HUES64 (cell line): Measurements from ENCODE around the gene PDE4B.
"Not testable (repeated sequence)": the region's sequence is repeated elsewhere in the genome, so short reads cannot be mapped to it uniquely, and the experiment has no call there.

Experiments used
- H3K27ac ChIP-seq: 2 replicates; pipeline ENCODE4 v1.7.0; 2013; ENCODE audit warnings: low read depth, low read length, inconsistent platforms
- H3K27me3 ChIP-seq: 2 replicates; pipeline ENCODE4 v1.6.1; 2013; ENCODE audit warnings: mild to moderate bottlenecking, low read length; ENCODE audit not compliant: insufficient read depth
- H3K36me3 ChIP-seq: 2 replicates; pipeline ENCODE4 v1.6.1; 2013; ENCODE audit warnings: mild to moderate bottlenecking, low read length; ENCODE audit not compliant: insufficient read depth
- H3K4me1 ChIP-seq: 2 replicates; pipeline ENCODE4 v1.6.1; 2013; ENCODE audit warnings: mild to moderate bottlenecking, low read length, moderate library complexity; ENCODE audit not compliant: insufficient read depth
- H3K4me3 ChIP-seq: 2 replicates; pipeline ENCODE4 v1.5.1; 2013; ENCODE audit warnings: mild to moderate bottlenecking, low read length, moderate library complexity
- H3K9ac ChIP-seq: 2 replicates; pipeline ENCODE4 v1.6.1; 2013; ENCODE audit warnings: mild to moderate bottlenecking, low read depth, low read length
- H3K9me3 ChIP-seq: 2 replicates; pipeline ENCODE4 v1.6.1; 2013; ENCODE audit warnings: low read depth, low read length; ENCODE audit not compliant: insufficient read depth
- WGBS: fragments of 150-250, 120-280 bp; methylation state at CpG from one replicate; pipeline ENCODE4 v1.1.7; 2013; ENCODE audit warnings: missing lambda C conversion rate; 5-methylcytosine and 5-hydroxymethylcytosine counted together

Gene PDE4B

DNA sequence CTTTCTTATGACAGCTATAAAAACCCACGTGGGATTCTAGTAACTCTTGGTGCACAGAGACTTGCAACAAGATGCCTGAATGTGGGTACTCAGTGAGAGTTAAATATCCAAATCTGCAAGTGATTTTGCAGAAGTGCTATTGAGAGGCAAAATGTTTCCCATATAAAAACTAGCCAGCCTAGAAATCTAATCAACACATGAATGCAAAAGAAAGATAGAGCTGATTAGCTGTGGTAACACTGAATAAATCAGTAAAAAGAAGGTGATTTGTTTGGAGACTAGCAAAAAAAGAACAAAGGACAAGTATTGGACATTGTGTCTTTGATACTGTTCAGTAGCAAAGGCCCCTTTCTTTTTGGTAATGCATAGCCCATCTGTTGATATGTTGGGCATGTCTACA, 527.5 kb downstream of the PDE4B start:
- no peak overlapping the region for H3K9ac ChIP-seq
- H3K4me1 ChIP-seq, result peaks cover 9% of the 10 kb centered on the region; the same call in 1 of the 2 replicates
- H3K36me3 ChIP-seq, result no peaks in the 10 kb centered on the region
- no peaks in the 10 kb centered on the region for H3K9me3 ChIP-seq
- 50% methylated on average over 1 of the region's 1 CpG for WGBS
- H3K27me3 ChIP-seq, result no peaks in the 10 kb centered on the region
- H3K27ac ChIP-seq, result no peak overlapping the region
- no peak overlapping the region for H3K4me3 ChIP-seq

DNA sequence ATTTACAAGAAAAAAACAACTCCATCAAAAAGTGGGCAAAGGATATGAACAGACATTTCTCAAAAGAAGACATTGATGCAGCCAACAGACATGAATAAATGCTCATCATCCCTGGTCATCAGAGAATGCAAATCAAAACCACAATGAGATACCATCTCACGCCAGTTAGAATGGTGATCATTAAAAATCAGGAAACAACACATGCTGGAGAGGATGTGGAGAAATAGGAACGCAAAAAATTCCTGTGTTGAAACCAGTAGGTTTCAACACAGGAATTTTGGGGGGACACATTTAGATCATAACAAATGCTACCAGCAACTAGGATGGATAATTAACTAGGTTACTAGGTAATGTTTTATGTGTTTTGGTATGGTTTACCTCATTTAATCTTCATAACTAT, 529.8 kb downstream of the PDE4B start:
- not testable (repeated sequence) for H3K4me3 ChIP-seq, H3K9me3 ChIP-seq, H3K27ac ChIP-seq, H3K9ac ChIP-seq, H3K4me1 ChIP-seq, H3K36me3 ChIP-seq, H3K27me3 ChIP-seq
- WGBS, result 94% methylated on average over 2 of the region's 2 CpGs

DNA sequence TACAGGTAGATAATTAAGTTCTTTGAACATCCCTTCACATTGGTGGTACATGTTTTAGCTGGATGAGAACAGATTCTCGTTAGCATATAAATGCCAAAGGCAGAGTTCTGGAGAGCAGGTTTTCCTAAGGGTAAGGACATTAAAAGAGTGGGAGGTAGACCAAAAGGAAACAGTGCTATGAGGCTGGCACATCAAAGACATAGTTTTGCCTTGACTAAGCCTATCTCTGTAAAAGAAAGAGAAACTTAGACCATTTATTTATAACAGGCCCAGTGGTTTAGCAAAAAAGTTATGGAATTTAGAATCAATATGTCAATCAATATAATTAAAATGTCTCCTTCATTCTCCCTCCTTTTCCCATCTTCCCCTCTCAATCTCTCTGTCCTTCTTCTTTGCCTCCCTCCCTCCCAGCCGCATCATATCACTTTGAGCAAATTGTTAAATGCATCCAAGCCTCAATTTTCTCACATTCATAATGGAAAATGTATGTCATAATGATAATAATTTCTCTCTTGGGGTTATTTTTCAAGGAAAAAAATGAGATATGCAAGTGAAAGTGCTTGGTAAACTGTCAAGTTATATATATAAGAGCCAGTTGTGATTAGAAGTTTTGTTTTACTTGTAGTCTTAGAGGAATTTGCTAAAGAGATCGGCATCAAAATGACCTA, 531.4 kb downstream of the PDE4B start:
- Histone ChIP-seq H3K9me3 (no peaks in the 10 kb centered on the region), H3K4me3 (no peak overlapping the region), H3K9ac (no peak overlapping the region), H3K27me3 (no peaks in the 10 kb centered on the region), H3K36me3 (no peaks in the 10 kb centered on the region), H3K27ac (no peak overlapping the region), H3K4me1 (peaks cover 9% of the 10 kb centered on the region; the same call in 1 of the 2 replicates)
- 72% methylated on average over 3 of the region's 3 CpGs for WGBS

DNA sequence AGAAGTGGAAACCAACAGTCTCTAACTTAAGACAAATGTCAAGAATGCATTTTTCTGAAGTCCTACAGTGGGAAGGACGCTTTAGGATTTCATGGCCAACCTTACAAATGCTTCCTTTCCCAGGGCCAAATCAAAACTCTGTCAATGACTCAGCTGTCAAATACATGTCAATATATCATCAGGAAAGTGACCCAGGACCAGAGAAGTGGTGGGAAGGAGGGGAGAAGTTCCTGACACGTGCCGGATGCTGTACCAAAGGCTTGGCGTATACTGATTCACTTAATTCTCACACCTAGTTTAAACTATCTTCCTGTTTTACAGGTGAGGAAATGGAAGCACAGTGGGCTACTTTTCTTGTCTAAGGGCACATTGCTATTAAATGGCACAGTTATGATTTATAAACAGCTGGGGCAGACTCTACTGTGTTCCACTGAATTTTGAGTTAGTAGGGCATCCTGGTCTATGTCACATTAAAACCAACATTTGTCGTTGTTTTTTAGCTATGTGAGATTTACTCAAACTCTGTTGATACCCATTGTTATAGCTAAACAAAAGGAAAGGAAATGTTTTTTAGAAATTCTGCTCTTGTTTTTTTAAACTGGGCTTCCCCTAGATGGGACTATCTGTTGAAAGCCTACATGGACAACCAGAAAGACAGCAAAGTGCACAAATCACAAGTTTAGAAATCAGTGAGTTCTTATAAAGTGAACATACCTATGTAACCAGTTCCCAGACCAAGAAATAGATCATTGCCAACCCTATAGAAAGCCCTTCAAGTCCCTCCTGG, 533.1 kb downstream of the PDE4B start:
- Histone ChIP-seq H3K9me3 (no peaks in the 10 kb centered on the region), H3K4me1 (peaks cover 12% of the 10 kb centered on the region; the same call in 1 of the 2 replicates), H3K27me3 (no peaks in the 10 kb centered on the region), H3K27ac (no peak overlapping the region), H3K4me3 (no peak overlapping the region), H3K9ac (no peak overlapping the region), H3K36me3 (no peaks in the 10 kb centered on the region)
- 92% methylated on average over 5 of the region's 5 CpGs for WGBS

DNA sequence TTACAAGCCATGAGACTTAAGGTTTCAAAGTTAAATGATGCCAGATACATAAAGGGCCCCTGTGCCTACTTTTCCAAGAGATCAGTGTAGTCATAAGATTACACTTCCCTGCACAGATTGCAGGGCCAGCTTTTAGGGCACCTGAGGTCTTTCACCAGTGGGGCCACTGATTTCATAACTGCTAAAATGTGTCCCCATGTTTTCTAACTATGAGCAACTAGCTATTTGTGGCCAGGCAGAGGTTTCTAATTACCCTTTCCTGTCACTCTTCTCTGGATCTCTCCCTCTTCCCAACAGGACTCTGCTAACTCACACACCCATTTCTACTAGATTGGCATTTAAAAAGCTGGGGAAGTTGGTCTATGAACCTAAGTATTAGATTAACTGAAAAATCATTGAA, 534.2 kb downstream of the PDE4B start:
- peaks cover 22% of the 10 kb centered on the region for H3K4me1 ChIP-seq
- H3K27me3 ChIP-seq, result no peaks in the 10 kb centered on the region
- no peaks in the 10 kb centered on the region for H3K9me3 ChIP-seq
- no peak overlapping the region for H3K27ac ChIP-seq
- no peak overlapping the region for H3K9ac ChIP-seq
- H3K4me3 ChIP-seq, result no peak overlapping the region
- no peaks in the 10 kb centered on the region for H3K36me3 ChIP-seq

DNA sequence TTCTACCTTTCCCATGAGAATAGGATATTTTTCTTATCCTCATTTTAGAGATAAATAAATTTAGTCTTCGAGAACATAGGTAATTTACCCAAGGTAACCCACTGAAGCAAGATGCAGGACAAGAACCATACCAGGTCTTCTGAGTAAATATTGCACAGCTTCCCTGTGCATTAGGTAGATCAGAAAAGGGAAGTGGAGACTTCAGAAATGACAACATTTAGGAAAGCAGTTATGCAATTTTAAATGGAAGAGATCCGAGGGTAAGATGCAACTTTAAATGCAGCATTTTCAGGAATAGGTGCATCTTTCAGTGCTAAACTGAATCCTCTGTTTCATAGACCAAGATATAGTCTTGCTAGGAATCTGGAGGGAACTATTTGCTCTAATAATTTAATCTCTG, 534.9 kb downstream of the PDE4B start:
- no peak overlapping the region for H3K9ac ChIP-seq
- H3K27me3 ChIP-seq, result no peaks in the 10 kb centered on the region
- H3K4me1 ChIP-seq, result peaks cover 28% of the 10 kb centered on the region
- no peaks in the 10 kb centered on the region for H3K9me3 ChIP-seq
- H3K27ac ChIP-seq, result no peak overlapping the region
- H3K36me3 ChIP-seq, result no peaks in the 10 kb centered on the region
- no peak overlapping the region for H3K4me3 ChIP-seq
- 99% methylated on average over 2 of the region's 2 CpGs for WGBS

DNA sequence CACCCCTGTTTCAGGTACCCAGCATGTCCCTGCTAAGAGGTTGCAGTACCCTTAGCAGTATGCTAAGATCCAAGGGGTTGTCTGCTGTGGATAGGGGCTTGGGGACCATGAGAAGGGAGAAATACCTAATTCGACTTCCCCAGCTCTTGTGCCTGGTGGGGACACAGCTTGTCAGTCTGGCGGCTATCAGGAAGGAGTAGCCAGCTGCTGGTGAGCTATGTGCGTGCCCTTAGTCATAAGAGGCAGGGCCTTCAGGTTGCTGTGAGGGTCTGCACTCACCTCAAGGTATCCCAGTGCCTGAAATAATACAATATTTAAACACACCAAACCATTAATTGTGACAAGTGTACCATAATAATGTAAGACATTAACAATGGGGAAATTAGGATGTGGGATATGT, 536.2 kb downstream of the PDE4B start:
- 89% methylated on average over 3 of the region's 3 CpGs for WGBS
- no peaks in the 10 kb centered on the region for H3K9me3 ChIP-seq
- H3K27me3 ChIP-seq, result no peaks in the 10 kb centered on the region
- H3K27ac ChIP-seq, result no peak overlapping the region
- H3K4me1 ChIP-seq, result peaks cover 37% of the 10 kb centered on the region
- no peaks in the 10 kb centered on the region for H3K36me3 ChIP-seq
- no peak overlapping the region for H3K4me3 ChIP-seq
- no peak overlapping the region for H3K9ac ChIP-seq

DNA sequence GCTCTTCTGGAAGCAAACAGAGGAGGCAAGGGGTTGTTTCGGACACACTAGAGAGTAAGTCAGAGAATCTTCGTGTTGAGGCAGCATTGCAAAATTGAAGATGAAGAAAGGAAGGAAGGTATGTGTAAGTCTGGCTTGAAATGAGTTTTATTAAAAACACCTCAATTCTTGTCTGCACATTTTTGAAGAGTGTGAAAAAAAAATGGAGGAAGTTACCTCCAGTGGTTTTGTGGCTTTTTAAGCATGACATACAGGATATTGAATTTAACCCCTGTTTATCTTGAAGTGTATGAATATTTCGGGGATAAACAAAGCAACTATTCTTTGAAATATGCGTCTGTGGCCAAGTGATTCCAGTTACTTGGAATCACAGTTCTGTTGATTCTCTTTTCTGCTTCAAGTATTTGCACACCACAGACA, 538.0 kb downstream of the PDE4B start:
- no peak overlapping the region for H3K9ac ChIP-seq
- 92% methylated on average over 4 of the region's 4 CpGs for WGBS
- H3K27ac ChIP-seq, result no peak overlapping the region
- H3K27me3 ChIP-seq, result no peaks in the 10 kb centered on the region
- no peak overlapping the region for H3K4me3 ChIP-seq
- no peaks in the 10 kb centered on the region for H3K9me3 ChIP-seq
- H3K36me3 ChIP-seq, result no peaks in the 10 kb centered on the region
- H3K4me1 ChIP-seq, result peaks cover 50% of the 10 kb centered on the region

DNA sequence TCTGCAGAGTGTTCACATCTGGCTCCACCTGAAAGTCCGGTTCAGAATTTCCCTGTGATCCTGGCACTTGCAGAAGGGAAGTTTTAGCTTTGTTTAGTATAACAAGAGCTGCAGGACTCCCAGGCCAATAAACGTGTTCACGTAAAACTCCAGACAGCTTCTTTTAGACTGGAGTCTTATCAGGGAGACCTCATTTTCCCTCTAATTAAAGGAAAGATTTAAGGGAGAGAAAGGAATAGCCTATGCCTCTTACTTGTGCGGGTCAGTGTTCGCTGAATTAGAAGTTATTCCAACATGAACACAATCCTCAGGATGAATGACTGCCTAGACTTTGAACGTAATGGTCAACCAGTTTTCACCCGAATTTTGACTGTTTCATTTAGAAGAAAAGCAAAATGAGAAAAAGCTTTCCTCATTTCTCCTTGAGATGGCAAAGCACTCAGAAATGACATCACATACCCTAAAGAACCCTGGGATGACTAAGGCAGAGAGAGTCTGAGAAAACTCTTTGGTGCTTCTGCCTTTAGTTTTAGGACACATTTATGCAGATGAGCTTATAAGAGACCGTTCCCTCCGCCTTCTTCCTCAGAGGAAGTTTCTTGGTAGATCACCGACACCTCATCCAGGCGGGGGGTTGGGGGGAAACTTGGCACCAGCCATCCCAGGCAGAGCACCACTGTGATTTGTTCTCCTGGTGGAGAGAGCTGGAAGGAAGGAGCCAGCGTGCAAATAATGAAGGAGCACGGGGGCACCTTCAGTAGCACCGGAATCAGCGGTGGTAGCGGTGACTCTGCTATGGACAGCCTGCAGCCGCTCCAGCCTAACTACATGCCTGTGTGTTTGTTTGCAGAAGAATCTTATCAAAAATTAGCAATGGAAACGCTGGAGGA, 539.2 kb downstream of the PDE4B start:
- Histone ChIP-seq H3K9me3 (no peaks in the 10 kb centered on the region), H3K4me1 (peaks cover 61% of the 10 kb centered on the region), H3K9ac (peak overlapping the region; percentile 48), H3K4me3 (peak overlapping the region; percentile 60), H3K36me3 (no peaks in the 10 kb centered on the region), H3K27me3 (no peaks in the 10 kb centered on the region), H3K27ac (peak overlapping the region; percentile 38; the same call in 1 of the 2 replicates)
- 17% methylated on average over 18 of the region's 18 CpGs for WGBS

DNA sequence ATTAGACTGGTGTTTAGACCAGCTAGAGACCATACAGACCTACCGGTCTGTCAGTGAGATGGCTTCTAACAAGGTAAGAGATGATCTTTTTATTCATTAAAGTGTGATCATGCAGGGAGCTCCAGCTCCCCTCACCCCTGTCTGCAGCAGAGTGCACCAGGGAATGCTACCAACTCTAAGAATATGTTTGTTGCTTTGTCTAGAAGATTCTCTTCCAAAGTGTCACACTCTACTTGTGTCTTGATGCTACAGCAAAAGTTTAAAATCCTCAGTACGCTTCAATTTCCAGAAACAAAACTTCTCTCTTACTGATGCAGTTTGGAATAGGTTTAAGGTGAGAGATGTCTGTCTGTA, 539.8 kb downstream of the PDE4B start:
- H3K27me3 ChIP-seq, result no peaks in the 10 kb centered on the region
- H3K4me1 ChIP-seq, result peaks cover 61% of the 10 kb centered on the region
- H3K9me3 ChIP-seq, result no peaks in the 10 kb centered on the region
- no peaks in the 10 kb centered on the region for H3K36me3 ChIP-seq
- peak overlapping the region; percentile 60 for H3K4me3 ChIP-seq
- H3K27ac ChIP-seq, result peak overlapping the region; percentile 38; the same call in 1 of the 2 replicates
- 28% methylated on average over 1 of the region's 2 CpGs for WGBS
- peak overlapping the region; percentile 48 for H3K9ac ChIP-seq
